HL-60 (cell line): Measurements from ENCODE around the gene SAE1.
"Not testable (repeated sequence)": the region's sequence is repeated elsewhere in the genome, so short reads cannot be mapped to it uniquely, and the experiment has no call there.

ENCODE experiments used
- DNase-seq, 2 experiments: peaks; one replicate each; pipeline ENCODE4 v3.0.0-alpha.2; 2010 to 2020; ENCODE audit warnings: low read depth in 1 of 2, low spot score in 1 of 2
- H3K27ac ChIP-seq: fragments of 250-450 bp; sonication (Bioruptor Pico); replicated peaks from 2 replicates; pipeline ENCODE4 v1.5.1; 2020; ENCODE audit warnings: mild to moderate bottlenecking, moderate library complexity
- H3K27me3 ChIP-seq: fragments of 250-450 bp; sonication (Bioruptor Pico); 2 replicates; pipeline ENCODE4 v1.5.1; 2021; ENCODE audit warnings: mild to moderate bottlenecking, moderate library complexity; ENCODE audit not compliant: insufficient read depth, poor library complexity, severe bottlenecking
- H3K4me3 ChIP-seq: replicated peaks from 2 replicates; pipeline ENCODE4 v1.5.1; 2011; ENCODE audit warnings: mild to moderate bottlenecking, control low read depth, low read length; ENCODE audit not compliant: insufficient read depth
- CTCF ChIP-seq: IDR thresholded peaks from one replicate; pipeline ENCODE4 v1.5.1; 2011; ENCODE audit warnings: low read length, control low read depth, inconsistent platforms; ENCODE audit not compliant: insufficient read depth
- GABPA ChIP-seq: IDR thresholded peaks from 2 replicates; pipeline ENCODE4 v1.6.1; 2012; ENCODE audit warnings: low read depth
- POLR2AphosphoS5 ChIP-seq: IDR thresholded peaks from 2 replicates; pipeline ENCODE4 v1.6.1; 2012; ENCODE audit warnings: low read depth
- REST ChIP-seq: IDR thresholded peaks from 2 replicates; pipeline ENCODE4 v1.6.1; 2012; ENCODE audit warnings: low read depth; ENCODE audit not compliant: insufficient replicate concordance
- SPI1 ChIP-seq: IDR thresholded peaks from 2 replicates; pipeline ENCODE4 v1.6.1; 2012; ENCODE audit warnings: low read depth, mild to moderate bottlenecking, borderline replicate concordance

The SAE1 gene

GRCh38 chr19:47134545-47134944 lies 3.9 kb downstream of the SAE1 start:
- H3K27ac ChIP-seq: no peak overlapping the region
- no peak overlapping the region for H3K4me3 ChIP-seq
- no peak for TF ChIP-seq CTCF
- no peak for TF ChIP-seq POLR2AphosphoS5
- no peak for TF ChIP-seq REST
- TF ChIP-seq SPI1: no peak
- no peak for TF ChIP-seq GABPA
- H3K27me3 ChIP-seq: no peaks in the 10 kb centered on the region
- no peak for DNase-seq

GRCh38 chr19:47135156-47135555 lies 4.5 kb downstream of the SAE1 start:
- Histone ChIP-seq H3K4me3 (no peak overlapping the region), H3K27me3 (no peaks in the 10 kb centered on the region), H3K27ac (no peak overlapping the region)
- TF ChIP-seq POLR2AphosphoS5: no peak
- no peak for TF ChIP-seq REST
- TF ChIP-seq GABPA: no peak
- TF ChIP-seq CTCF: no peak
- TF ChIP-seq SPI1: no peak
- no peak for DNase-seq

GRCh38 chr19:47141252-47141651 lies 10.6 kb downstream of the SAE1 start:
- not testable (repeated sequence) for DNase-seq, H3K27ac ChIP-seq, H3K27me3 ChIP-seq, H3K4me3 ChIP-seq

- no peaks in the 10 kb centered on the region for H3K27me3 ChIP-seq
- H3K4me3 ChIP-seq: no peak overlapping the region
- no peak for TF ChIP-seq SPI1
- TF ChIP-seq POLR2AphosphoS5: no peak
- no peak for TF ChIP-seq REST
- no peak for TF ChIP-seq GABPA
- H3K27ac ChIP-seq: no peak overlapping the region
- DNase-seq: no peak
Measured at GRCh38 chr19:47141695-47142094, 11.1 kb downstream of the SAE1 start.
